ENCODE data around the gene PLEKHM3. TPM values are rescaled to one million over a fixed set of nuclear protein-coding genes. Genes with fewer than 3 reads are reported as not detected.

Gene PLEKHM3
- total and polyA plus RNA-seq, 2 of the 13 experiments (the other 11 are each of a cell fraction or from before 2014, with no cell fraction given), result 4.5 to 4.7 TPM

DNA sequence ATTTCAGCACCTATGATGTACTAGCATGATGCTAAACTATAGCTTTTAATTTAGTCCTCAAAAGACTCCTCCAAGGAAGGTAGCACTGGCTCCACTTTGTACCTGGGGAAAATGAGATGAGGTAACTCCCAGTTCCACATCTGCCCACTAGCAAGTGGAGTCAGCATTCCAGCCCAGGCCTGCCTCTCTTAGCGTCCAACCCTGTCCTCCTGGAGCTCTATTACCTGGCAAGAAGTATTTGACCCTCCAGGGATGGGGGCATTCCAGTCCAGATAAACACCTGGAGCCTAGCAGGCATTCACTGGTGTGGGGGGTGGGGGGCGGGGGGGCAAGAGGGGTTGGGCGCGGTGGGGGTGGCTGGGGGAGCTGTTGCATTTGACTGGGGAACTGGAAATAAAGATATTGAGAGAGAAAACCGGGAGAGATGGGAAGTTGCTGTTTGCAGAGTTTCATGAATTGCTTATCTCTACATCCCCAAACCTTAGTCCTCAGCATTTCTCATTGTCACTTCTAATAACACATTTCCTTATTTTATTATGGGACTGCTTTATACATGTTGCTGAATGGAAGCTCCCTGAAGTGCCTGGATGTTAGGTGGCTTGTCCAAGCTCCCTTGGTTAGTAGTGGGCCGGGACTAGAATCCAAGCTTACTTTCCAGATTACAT lies 233.6 kb downstream of the PLEKHM3 start:
- peak overlapping the region; percentile 90 for H3K4me2 ChIP-seq (ENCODE audit: low read depth, low read length)
- H2AFZ ChIP-seq (ENCODE audit: low read length), result no peak overlapping the region
- H3K9ac ChIP-seq (ENCODE audit: insufficient read depth, low read depth, low read length), result no peak overlapping the region
- POLR2A ChIA-PET, result interaction anchor here (0.5 to 8.1 kb wide), 30 partner anchors 9 to 463 kb away, joined by 3 to 138 read pairs (median 6); partner anchors contain the start of genes CCNYL1, FZD5, IDH1 and PLEKHM3
- DNase-seq (ENCODE audit: low spot score) (peak; percentile 44), FAIRE-seq (no peak), ATAC-seq (peak; percentile 69)
- in situ Hi-C loops (cut with HindIII; ENCODE audit: extremely low pct_ligation_motif_present, low pct_unique_long_range_greater_than_20kb) (no loop called here), intact Hi-C loops (cut with micrococcal nuclease; ENCODE audit: unreplicated experiment) (no loop called here)
- H3K27me3 ChIP-seq (ENCODE audit: control insufficient read depth in 1 of 2, insufficient read depth in 2 of 2, low read length in 2 of 2), result no peaks in the 10 kb centered on the region
- TF ChIP-seq ZNF547 (CRISPR knock-in tag; IDR thresholded peaks at IDR 0.05), result no peak
- no peak for TF ChIP-seq MLLT10 (CRISPR knock-in tag; IDR thresholded peaks at IDR 0.05)
- TF ChIP-seq, protein P1, sequence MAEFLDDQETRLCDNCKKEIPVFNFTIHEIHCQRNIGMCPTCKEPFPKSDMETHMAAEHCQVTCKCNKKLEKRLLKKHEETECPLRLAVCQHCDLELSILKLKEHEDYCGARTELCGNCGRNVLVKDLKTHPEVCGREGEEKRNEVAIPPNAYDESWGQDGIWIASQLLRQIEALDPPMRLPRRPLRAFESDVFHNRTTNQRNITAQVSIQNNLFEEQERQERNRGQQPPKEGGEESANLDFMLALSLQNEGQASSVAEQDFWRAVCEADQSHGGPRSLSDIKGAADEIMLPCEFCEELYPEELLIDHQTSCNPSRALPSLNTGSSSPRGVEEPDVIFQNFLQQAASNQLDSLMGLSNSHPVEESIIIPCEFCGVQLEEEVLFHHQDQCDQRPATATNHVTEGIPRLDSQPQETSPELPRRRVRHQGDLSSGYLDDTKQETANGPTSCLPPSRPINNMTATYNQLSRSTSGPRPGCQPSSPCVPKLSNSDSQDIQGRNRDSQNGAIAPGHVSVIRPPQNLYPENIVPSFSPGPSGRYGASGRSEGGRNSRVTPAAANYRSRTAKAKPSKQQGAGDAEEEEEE (CRISPR knock-in tag; IDR thresholded peaks at IDR 0.05; ENCODE audit: borderline replicate concordance), result no peak
- TF ChIP-seq SP1 (IDR thresholded peaks at IDR 0.05), result no peak
- TF ChIP-seq SP1 (CRISPR knock-in tag; IDR thresholded peaks at IDR 0.05), result no peak
- 0 out of 2 replicates have a peak, but pooled peaks have one; percentile 17 for TF ChIP-seq ZNF543 (CRISPR knock-in tag; IDR thresholded peaks at IDR 0.05)
- TF ChIP-seq HNRNPK (IDR thresholded peaks at IDR 0.05; ENCODE audit: low read depth, low read length, poor library complexity, severe bottlenecking), result peak; percentile 88
- TF ChIP-seq NR2F6 (IDR thresholded peaks at IDR 0.05), result no peak
- no peak for TF ChIP-seq NR2F6 (CRISPR knock-in tag; IDR thresholded peaks at IDR 0.05)
- TF ChIP-seq TEAD3 (CRISPR knock-in tag; optimal IDR thresholded peaks at IDR 0.05; ENCODE audit: borderline replicate concordance), result peak; percentile 45
- no peak for TF ChIP-seq ARNT (IDR thresholded peaks at IDR 0.05)
- TF ChIP-seq IRF2 (CRISPR knock-in tag; IDR thresholded peaks at IDR 0.05), result 0 out of 2 replicates have a peak, but pooled peaks have one; percentile 10
- TF ChIP-seq SMC3 (IDR thresholded peaks at IDR 0.05; ENCODE audit: low read length), result 0 out of 2 replicates have a peak, but pooled peaks have one; percentile 2
- TF ChIP-seq ZNF782 (CRISPR knock-in tag; IDR thresholded peaks at IDR 0.05; ENCODE audit: borderline replicate concordance), result no peak
- TF ChIP-seq ZNF337 (CRISPR knock-in tag; IDR thresholded peaks at IDR 0.05; ENCODE audit: borderline replicate concordance, low read depth), result no peak
- peak; percentile 89 for TF ChIP-seq ZNF12 (CRISPR knock-in tag; IDR thresholded peaks at IDR 0.05)
- 0 out of 2 replicates have a peak, but pooled peaks have one; percentile 11 for TF ChIP-seq ZMYM4 (CRISPR knock-in tag; IDR thresholded peaks at IDR 0.05)
- peak; percentile 57 for TF ChIP-seq ZEB1 (IDR thresholded peaks at IDR 0.05; ENCODE audit: insufficient replicate concordance, low read depth)
- no peak for TF ChIP-seq PATZ1 (CRISPR knock-in tag; IDR thresholded peaks at IDR 0.05)
- no peak for TF ChIP-seq EHMT2 (IDR thresholded peaks at IDR 0.05; ENCODE audit: borderline replicate concordance, low read depth, low read length)
- TF ChIP-seq PCBP1 (IDR thresholded peaks at IDR 0.05; ENCODE audit: borderline replicate concordance, low read depth, low read length), result 0 out of 2 replicates have a peak, but pooled peaks have one; percentile 57
- TF ChIP-seq E2F5 (CRISPR knock-in tag; conservative IDR thresholded peaks at IDR 0.05), result no peak
- TF ChIP-seq ZBTB8A (CRISPR knock-in tag; IDR thresholded peaks at IDR 0.05; ENCODE audit: borderline replicate concordance, low read depth), result no peak
- H3K4me3 ChIP-seq (replicated peaks in 1 of 3; ENCODE audit: insufficient read depth in 1 of 3, low read depth in 2 of 3, low read length in 3 of 3), result peak overlapping the region in 1 of 3 experiments; percentile 8; a peak in 1 of 6 replicates
- WGBS (ENCODE audit: low lambda C conversion rate), result 3% methylated on average over 6 of the region's 6 CpGs
- BruUV-seq (replicated peaks), result no TSS peak
- no peaks in the 10 kb centered on the region for H3K36me3 ChIP-seq (replicated peaks in 1 of 2; ENCODE audit: control insufficient read depth in 1 of 2, insufficient read depth in 2 of 2, low read length in 2 of 2)
- no peak overlapping the region for H3K27ac ChIP-seq (ENCODE audit: extremely low read length, insufficient read depth, low read length)
- no peaks in the 10 kb centered on the region for H4K20me1 ChIP-seq (ENCODE audit: insufficient read depth, low read length)
- peaks cover 73% of the 10 kb centered on the region for H3K4me1 ChIP-seq (ENCODE audit: insufficient read depth, low read length)
- H3K79me2 ChIP-seq (ENCODE audit: insufficient read depth, low read length), result no peaks in the 10 kb centered on the region
- CTCF ChIA-PET (ENCODE audit: low intra/inter-chr PET ratio, low total read pairs), result no interaction called here
- no peaks in the 10 kb centered on the region for H3K9me3 ChIP-seq (ENCODE audit: low read length)

Measured in HepG2 (cell line).